RCC 7860 (cell line): ENCODE data around the gene OBI1.

ENCODE experiments used
- DNase-seq: peaks from one replicate; pipeline ENCODE4 v3.0.0-alpha.2; 2015; ENCODE audit warnings: low spot score
- FAIRE-seq: peaks from 2 replicates; lab custom pipeline; 2012; peaks lifted over from hg19 to GRCh38; lab: Jason Lieb, UNC

Gene OBI1

GRCh38 chr13:78604782-78605611, 54.0 kb downstream of the OBI1 start:
- FAIRE-seq (no peak), DNase-seq (no peak)

- DNase-seq, result no peak
- FAIRE-seq, result no peak
Measured at GRCh38 chr13:78603240-78603957, 55.6 kb downstream of the OBI1 start, which contains the start of gene POU4F1. Gene POU4F1, minus strand, starts transcription at chr13:78603552. Its CDS starts 226 bp downstream, at chr13:78603326.

- FAIRE-seq (no peak), DNase-seq (no peak)
Measured at GRCh38 chr13:78602561-78603239, 56.3 kb downstream of the OBI1 start.

GRCh38 chr13:78601874-78602560, 56.9 kb downstream of the OBI1 start:
- DNase-seq (no peak), FAIRE-seq (no peak)

GRCh38 chr13:78601124-78601873, 57.7 kb downstream of the OBI1 start:
- no peak for DNase-seq
- FAIRE-seq, result no peak

GRCh38 chr13:78600280-78600883, 58.6 kb downstream of the OBI1 start:
- DNase-seq, result no peak
- FAIRE-seq, result no peak

GRCh38 chr13:78599645-78600279, 59.2 kb downstream of the OBI1 start:
- DNase-seq, result no peak
- FAIRE-seq, result no peak

GRCh38 chr13:78598966-78599644, 59.9 kb downstream of the OBI1 start:
- no peak for FAIRE-seq
- no peak for DNase-seq

GRCh38 chr13:78598116-78598781, 60.7 kb downstream of the OBI1 start:
- FAIRE-seq, result no peak
- DNase-seq, result no peak

- DNase-seq (no peak), FAIRE-seq (no peak)
Measured at GRCh38 chr13:78597602-78597932, 61.4 kb downstream of the OBI1 start.

- DNase-seq (no peak), FAIRE-seq (no peak)
Measured at GRCh38 chr13:78596736-78597601, 62.0 kb downstream of the OBI1 start.

GRCh38 chr13:78596399-78596735, 62.6 kb downstream of the OBI1 start:
- DNase-seq, result no peak
- no peak for FAIRE-seq

- no peak for DNase-seq
- FAIRE-seq, result no peak
Measured at GRCh38 chr13:78595495-78596398, 63.2 kb downstream of the OBI1 start.

- FAIRE-seq (no peak), DNase-seq (no peak)
Measured at GRCh38 chr13:78594456-78594975, 64.4 kb downstream of the OBI1 start.

- DNase-seq (no peak), FAIRE-seq (no peak)
Measured at GRCh38 chr13:78593652-78594455, 65.1 kb downstream of the OBI1 start.
